ES-I3 (cell line): ENCODE results near the gene ATAD3C.
A peak's percentile ranks its signal among the peaks of the same experiment; 100 is the strongest.
"Not testable (repeated sequence)": the region's sequence is repeated elsewhere in the genome, so short reads cannot be mapped to it uniquely, and the experiment has no call there.

Experiments used
- H3K36me3 ChIP-seq: 2 replicates; pipeline ENCODE4 v1.6.1; 2013; ENCODE audit warnings: mild to moderate bottlenecking, low read length, control low read depth, moderate library complexity; ENCODE audit not compliant: insufficient read depth
- H3K4me1 ChIP-seq: 2 replicates; pipeline ENCODE4 v1.6.1; 2013; ENCODE audit warnings: mild to moderate bottlenecking, control low read depth, low read length; ENCODE audit not compliant: insufficient read depth
- H3K9ac ChIP-seq: 2 replicates; pipeline ENCODE4 v1.6.1; 2013; ENCODE audit warnings: low read depth, mild to moderate bottlenecking, low read length, moderate library complexity
- H3K9me3 ChIP-seq: 2 replicates; pipeline ENCODE4 v1.6.1; 2013; ENCODE audit warnings: mild to moderate bottlenecking, low read length, moderate library complexity; ENCODE audit not compliant: control insufficient read depth, insufficient read depth

Gene ATAD3C

GRCh38 chr1:1480488-1480867, 31.0 kb downstream of the ATAD3C start:
- peaks cover 12% of the 10 kb centered on the region for H3K36me3 ChIP-seq
- not testable (repeated sequence) for H3K4me1 ChIP-seq, H3K9ac ChIP-seq, H3K9me3 ChIP-seq

- not testable (repeated sequence) for H3K4me1 ChIP-seq, H3K9ac ChIP-seq, H3K9me3 ChIP-seq
- H3K36me3 ChIP-seq, result peaks cover 12% of the 10 kb centered on the region
Observed at GRCh38 chr1:1481811-1482210, 32.3 kb downstream of the ATAD3C start.

- H3K9me3 ChIP-seq, result no peaks in the 10 kb centered on the region
- peaks cover 13% of the 10 kb centered on the region for H3K36me3 ChIP-seq
- H3K4me1 ChIP-seq, result no peaks in the 10 kb centered on the region
- no peak overlapping the region for H3K9ac ChIP-seq
Observed at GRCh38 chr1:1482856-1483255, 33.4 kb downstream of the ATAD3C start.

- no peak overlapping the region for H3K9ac ChIP-seq
- H3K36me3 ChIP-seq, result peaks cover 18% of the 10 kb centered on the region
- no peaks in the 10 kb centered on the region for H3K4me1 ChIP-seq
- H3K9me3 ChIP-seq, result no peaks in the 10 kb centered on the region
Observed at GRCh38 chr1:1483714-1484113, 34.2 kb downstream of the ATAD3C start.

DNA sequence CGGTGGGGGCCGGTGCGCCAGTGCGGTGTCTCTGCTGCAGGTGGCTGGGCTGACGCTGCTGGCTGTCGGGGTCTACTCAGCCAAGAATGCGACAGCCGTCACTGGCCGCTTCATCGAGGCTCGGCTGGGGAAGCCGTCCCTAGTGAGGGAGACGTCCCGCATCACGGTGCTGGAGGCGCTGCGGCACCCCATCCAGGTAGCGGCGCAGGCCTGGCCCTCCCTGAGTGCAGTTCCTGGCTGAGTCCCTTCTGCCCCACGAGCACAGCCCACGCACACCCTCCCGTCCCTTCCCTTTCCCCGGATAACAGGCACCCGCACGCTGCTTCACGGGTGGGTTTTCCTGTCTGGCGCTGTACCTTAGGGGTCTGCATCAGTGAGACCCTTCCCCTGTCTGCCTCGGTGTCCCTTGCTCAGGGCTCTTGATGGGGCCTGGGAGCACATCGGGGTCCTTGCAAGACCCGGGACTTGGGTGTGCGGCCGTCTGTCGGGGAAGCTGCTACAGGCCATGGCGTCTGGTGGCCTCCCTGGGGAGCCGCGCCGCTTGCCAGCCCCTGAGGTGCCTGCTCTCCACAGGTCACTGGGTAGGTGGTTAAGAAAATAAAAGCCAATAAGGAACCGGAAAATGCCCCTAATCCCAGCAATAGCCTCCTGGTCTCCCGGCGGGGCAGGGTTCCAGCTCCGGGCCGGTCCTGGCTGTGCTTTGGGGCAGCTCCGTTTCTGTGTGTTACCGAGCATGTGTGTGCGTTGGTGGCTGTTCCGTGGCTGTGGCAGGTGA, 35.7 kb downstream of the ATAD3C start:
- H3K4me1 ChIP-seq, H3K9ac ChIP-seq, H3K9me3 ChIP-seq: not testable (repeated sequence)
- H3K36me3 ChIP-seq, result peaks cover 15% of the 10 kb centered on the region

- H3K9me3 ChIP-seq, H3K4me1 ChIP-seq, H3K9ac ChIP-seq: not testable (repeated sequence)
- peaks cover 20% of the 10 kb centered on the region for H3K36me3 ChIP-seq
Observed at GRCh38 chr1:1485755-1486317, 36.3 kb downstream of the ATAD3C start.

GRCh38 chr1:1487701-1488100, 38.2 kb downstream of the ATAD3C start:
- Histone ChIP-seq H3K4me1 (no peaks in the 10 kb centered on the region), H3K9me3 (peaks cover 5% of the 10 kb centered on the region; the same call in 1 of the 2 replicates), H3K9ac (no peak overlapping the region), H3K36me3 (peaks cover 29% of the 10 kb centered on the region)

DNA sequence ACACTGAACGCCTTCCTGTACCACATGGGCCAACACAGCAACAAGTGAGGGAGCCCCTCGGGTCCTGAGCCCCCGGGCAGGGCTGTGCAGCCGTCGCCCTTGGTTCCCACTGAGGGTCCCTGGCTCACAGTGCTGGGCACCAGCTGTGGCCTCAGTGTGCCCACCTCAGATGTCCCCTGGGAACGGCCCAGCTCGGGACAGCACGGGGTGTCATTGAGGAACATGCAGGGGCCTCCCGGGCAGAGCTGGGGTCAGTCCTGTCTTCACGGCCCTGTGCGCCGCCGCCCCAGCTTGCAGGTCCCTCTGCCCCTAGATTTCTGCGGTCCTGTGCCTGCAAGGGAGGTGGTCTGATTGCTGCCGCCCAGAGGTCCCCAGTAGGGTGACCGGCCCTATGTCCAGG, 39.7 kb downstream of the ATAD3C start:
- H3K9me3 ChIP-seq, result peaks cover 5% of the 10 kb centered on the region; the same call in 1 of the 2 replicates
- H3K4me1 ChIP-seq, result no peaks in the 10 kb centered on the region
- no peak overlapping the region for H3K9ac ChIP-seq
- peaks cover 21% of the 10 kb centered on the region for H3K36me3 ChIP-seq

DNA sequence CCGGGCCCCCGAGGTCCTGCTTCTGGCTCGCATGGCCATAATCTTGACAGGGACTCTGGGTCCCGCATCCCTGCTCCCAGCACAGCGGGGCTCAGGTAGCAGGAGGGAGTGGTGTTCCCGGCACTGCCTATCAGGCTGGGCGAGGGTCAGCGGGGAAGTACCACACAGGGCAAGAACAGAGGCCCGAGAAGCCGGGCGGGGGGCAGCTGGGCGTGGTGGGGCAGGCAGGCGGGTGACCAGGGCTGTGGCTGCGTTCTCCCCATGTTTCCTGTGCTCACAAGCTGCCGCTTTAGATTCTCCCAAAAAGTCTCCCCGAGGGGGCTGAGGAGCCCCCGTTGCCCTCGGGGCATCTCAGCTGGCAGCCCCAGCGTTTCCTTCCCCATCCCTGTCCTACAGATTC, 40.4 kb downstream of the ATAD3C start:
- Histone ChIP-seq H3K9me3 (peaks cover 5% of the 10 kb centered on the region; the same call in 1 of the 2 replicates), H3K9ac (no peak overlapping the region), H3K4me1 (no peaks in the 10 kb centered on the region), H3K36me3 (peaks cover 21% of the 10 kb centered on the region)

- Histone ChIP-seq H3K36me3 (peaks cover 21% of the 10 kb centered on the region), H3K9me3 (peaks cover 5% of the 10 kb centered on the region; the same call in 1 of the 2 replicates), H3K4me1 (no peaks in the 10 kb centered on the region), H3K9ac (no peak overlapping the region)
Observed at GRCh38 chr1:1490633-1491230, 41.2 kb downstream of the ATAD3C start.

DNA sequence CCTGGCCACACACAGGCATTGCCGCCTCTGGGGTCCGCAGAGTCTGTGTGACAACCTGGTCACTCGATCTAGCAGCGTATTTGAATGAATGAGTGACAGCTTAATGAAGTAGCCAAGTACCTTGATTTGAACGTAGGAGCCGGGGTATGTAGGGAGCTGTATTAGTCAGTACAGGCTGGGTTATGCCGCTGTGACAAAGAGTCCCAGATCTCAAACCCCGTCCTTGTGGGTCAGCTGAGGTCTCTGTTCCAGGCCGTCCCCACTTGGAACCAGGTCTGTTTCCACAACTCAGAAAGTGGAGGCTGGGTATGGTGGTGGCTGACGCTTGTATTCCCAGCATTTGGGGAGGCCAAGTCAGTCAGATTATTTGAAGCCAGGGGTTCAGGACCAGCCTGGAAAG, 42.1 kb downstream of the ATAD3C start:
- Histone ChIP-seq H3K9me3 (peaks cover 5% of the 10 kb centered on the region; the same call in 1 of the 2 replicates), H3K9ac (no peak overlapping the region), H3K36me3 (peaks cover 21% of the 10 kb centered on the region), H3K4me1 (no peaks in the 10 kb centered on the region)

DNA sequence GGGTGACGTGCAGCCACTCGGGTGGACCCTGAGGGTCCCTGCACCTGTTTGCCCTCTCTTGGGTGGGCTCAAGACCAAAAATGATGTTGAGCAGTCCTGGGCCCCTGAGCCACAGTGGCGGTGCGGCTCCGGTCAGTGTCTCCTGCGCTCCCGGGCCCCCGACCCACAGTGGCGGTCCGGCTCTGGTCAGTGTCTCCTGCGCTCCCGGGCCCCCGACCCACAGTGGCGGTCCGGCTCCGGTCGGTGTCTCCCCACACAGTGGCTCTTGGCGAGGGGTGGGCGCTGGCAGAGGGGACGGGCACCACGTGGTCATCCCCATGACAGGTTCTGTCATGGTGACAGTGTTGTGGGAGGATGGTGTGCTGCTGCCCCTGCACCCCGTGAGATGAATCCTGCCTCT, 44.8 kb downstream of the ATAD3C start:
- peaks cover 15% of the 10 kb centered on the region for H3K36me3 ChIP-seq
- H3K9me3 ChIP-seq, H3K4me1 ChIP-seq, H3K9ac ChIP-seq: not testable (repeated sequence)

- not testable (repeated sequence) for H3K4me1 ChIP-seq
Observed at GRCh38 chr1:1495461-1495975, 46.0 kb downstream of the ATAD3C start.

DNA sequence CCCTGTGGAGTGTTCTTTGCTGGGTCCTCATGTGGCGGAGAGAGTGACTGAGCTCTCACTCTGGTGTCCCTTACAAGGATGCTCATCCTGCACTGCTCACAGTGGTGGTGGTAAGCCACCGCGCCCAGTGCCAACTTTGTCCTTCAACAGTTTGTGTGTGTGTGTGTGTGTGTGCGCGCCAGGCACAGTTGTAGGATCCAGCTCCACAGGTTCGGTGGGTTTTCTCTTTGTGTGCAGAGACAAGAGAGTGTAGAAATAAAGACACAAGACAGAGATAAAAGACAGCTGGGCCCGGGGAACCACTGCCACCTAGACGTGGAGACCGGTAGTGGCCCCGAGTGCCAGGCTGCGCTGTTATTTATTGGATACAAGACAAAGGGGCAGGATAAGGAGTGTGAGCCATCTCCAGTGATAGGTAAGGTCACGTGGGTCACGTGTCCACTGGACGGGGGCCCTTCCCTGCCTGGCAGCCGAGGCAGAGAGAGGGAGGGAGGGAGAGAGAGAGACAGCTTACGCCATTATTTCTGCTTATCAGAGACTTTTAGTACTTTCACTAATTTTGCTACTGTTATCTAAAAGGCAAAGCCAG, 55.4 kb downstream of the ATAD3C start:
- not testable (repeated sequence) for H3K9me3 ChIP-seq, H3K36me3 ChIP-seq, H3K4me1 ChIP-seq
- peak overlapping the region; percentile 18; the same call in 1 of the 2 replicates for H3K9ac ChIP-seq

More at GRCh38 chr1:1495461-1495975, 46.0 kb downstream of the ATAD3C start:
- H3K36me3 ChIP-seq, result peaks cover 11% of the 10 kb centered on the region; the same call in 1 of the 2 replicates
- not testable (repeated sequence) for H3K9ac ChIP-seq, H3K9me3 ChIP-seq
